ENCODE measurements around the gene FAM107A.

FAM107A gene

GRCh38 chr3:58524326-58524888, 52.8 kb downstream of the FAM107A start:
- peaks cover 12% of the 10 kb centered on the region for H3K4me1 Mint-ChIP-seq
- H3K36me3 Mint-ChIP-seq (ENCODE audit: low read depth) = peaks cover 26% of the 10 kb centered on the region
- H3K4me3 Mint-ChIP-seq = no peak overlapping the region
- no peaks in the 10 kb centered on the region for H3K9me3 Mint-ChIP-seq
- no peak for TF ChIP-seq CTCF (IDR thresholded peaks at IDR 0.05; ENCODE audit: unreplicated experiment in 3 of 3)
- H3K27ac Mint-ChIP-seq = peak overlapping the region in 1 of 3 experiments; percentile 22
- no peaks in the 10 kb centered on the region for H3K27me3 Mint-ChIP-seq (ENCODE audit: low read depth)

- peak overlapping the region in 2 of 3 experiments; percentile 46 to 89 for H3K27ac Mint-ChIP-seq
- H3K36me3 Mint-ChIP-seq (ENCODE audit: low read depth) = peaks cover 22% of the 10 kb centered on the region
- H3K4me1 Mint-ChIP-seq = peaks cover 12% of the 10 kb centered on the region
- TF ChIP-seq CTCF (IDR thresholded peaks at IDR 0.05; ENCODE audit: unreplicated experiment in 3 of 3) = no peak
- no peaks in the 10 kb centered on the region for H3K9me3 Mint-ChIP-seq
- H3K27me3 Mint-ChIP-seq (ENCODE audit: low read depth) = no peaks in the 10 kb centered on the region
- H3K4me3 Mint-ChIP-seq = no peak overlapping the region
These were observed 54.3 kb downstream of the FAM107A start for GRCh38 chr3:58522759-58523425.

- peaks cover 2% of the 10 kb centered on the region for H3K27me3 Mint-ChIP-seq (ENCODE audit: low read depth)
- H3K36me3 Mint-ChIP-seq (ENCODE audit: low read depth) = peaks cover 22% of the 10 kb centered on the region
- no peak overlapping the region for H3K4me3 Mint-ChIP-seq
- H3K4me1 Mint-ChIP-seq = peaks cover 17% of the 10 kb centered on the region
- H3K27ac Mint-ChIP-seq = peak overlapping the region; percentile 25 to 89 (median 82)
- H3K9me3 Mint-ChIP-seq = no peaks in the 10 kb centered on the region
- TF ChIP-seq CTCF (IDR thresholded peaks at IDR 0.05; ENCODE audit: unreplicated experiment in 3 of 3) = no peak
These were observed 55.1 kb downstream of the FAM107A start for GRCh38 chr3:58521917-58522631.

- H3K36me3 Mint-ChIP-seq (ENCODE audit: low read depth) = peaks cover 19% of the 10 kb centered on the region
- no peak for TF ChIP-seq CTCF (IDR thresholded peaks at IDR 0.05; ENCODE audit: unreplicated experiment in 3 of 3)
- H3K4me3 Mint-ChIP-seq = no peak overlapping the region
- H3K27ac Mint-ChIP-seq = peak overlapping the region; percentile 25 to 89 (median 82)
- no peaks in the 10 kb centered on the region for H3K9me3 Mint-ChIP-seq
- peaks cover 5% of the 10 kb centered on the region for H3K27me3 Mint-ChIP-seq (ENCODE audit: low read depth)
- H3K4me1 Mint-ChIP-seq = peaks cover 20% of the 10 kb centered on the region
These were observed 55.9 kb downstream of the FAM107A start for GRCh38 chr3:58521336-58521670.

- H3K36me3 Mint-ChIP-seq (ENCODE audit: low read depth) = peaks cover 19% of the 10 kb centered on the region
- TF ChIP-seq CTCF (IDR thresholded peaks at IDR 0.05; ENCODE audit: unreplicated experiment in 3 of 3) = no peak
- no peaks in the 10 kb centered on the region for H3K9me3 Mint-ChIP-seq
- peak overlapping the region; percentile 35 to 82 (median 63) for H3K27ac Mint-ChIP-seq
- H3K4me3 Mint-ChIP-seq = no peak overlapping the region
- H3K4me1 Mint-ChIP-seq = peaks cover 20% of the 10 kb centered on the region
- H3K27me3 Mint-ChIP-seq (ENCODE audit: low read depth) = peaks cover 5% of the 10 kb centered on the region
These were observed 56.5 kb downstream of the FAM107A start for GRCh38 chr3:58520403-58521335.

Data from nephron (organoid).